ENCODE results near the gene TMEM43.
"Not testable (repeated sequence)": the region's sequence is repeated elsewhere in the genome, so short reads cannot be mapped to it uniquely, and the experiment has no call there.

DNA sequence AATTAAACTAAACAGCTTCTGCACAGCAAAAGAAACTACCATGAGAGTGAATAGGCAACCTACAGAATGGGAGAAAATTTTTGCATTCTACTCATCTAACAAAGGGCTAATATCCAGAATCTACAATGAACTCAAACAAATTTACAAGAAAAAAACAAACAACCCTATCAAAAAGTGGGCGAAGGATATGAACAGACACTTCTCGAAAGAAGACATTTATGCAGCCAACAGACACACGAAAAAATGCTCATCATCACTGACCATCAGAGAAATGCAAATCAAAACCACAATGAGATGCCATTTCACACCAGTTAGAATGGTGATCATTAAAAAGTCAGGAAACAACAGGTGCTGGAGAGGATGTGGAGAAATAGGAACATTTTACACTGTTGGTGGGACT, 49.6 kb upstream of the TMEM43 start:
- TF ChIP-seq, protein P1, sequence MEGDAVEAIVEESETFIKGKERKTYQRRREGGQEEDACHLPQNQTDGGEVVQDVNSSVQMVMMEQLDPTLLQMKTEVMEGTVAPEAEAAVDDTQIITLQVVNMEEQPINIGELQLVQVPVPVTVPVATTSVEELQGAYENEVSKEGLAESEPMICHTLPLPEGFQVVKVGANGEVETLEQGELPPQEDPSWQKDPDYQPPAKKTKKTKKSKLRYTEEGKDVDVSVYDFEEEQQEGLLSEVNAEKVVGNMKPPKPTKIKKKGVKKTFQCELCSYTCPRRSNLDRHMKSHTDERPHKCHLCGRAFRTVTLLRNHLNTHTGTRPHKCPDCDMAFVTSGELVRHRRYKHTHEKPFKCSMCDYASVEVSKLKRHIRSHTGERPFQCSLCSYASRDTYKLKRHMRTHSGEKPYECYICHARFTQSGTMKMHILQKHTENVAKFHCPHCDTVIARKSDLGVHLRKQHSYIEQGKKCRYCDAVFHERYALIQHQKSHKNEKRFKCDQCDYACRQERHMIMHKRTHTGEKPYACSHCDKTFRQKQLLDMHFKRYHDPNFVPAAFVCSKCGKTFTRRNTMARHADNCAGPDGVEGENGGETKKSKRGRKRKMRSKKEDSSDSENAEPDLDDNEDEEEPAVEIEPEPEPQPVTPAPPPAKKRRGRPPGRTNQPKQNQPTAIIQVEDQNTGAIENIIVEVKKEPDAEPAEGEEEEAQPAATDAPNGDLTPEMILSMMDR (optimal IDR thresholded peaks at IDR 0.05 in 1 of 3, IDR thresholded peaks at IDR 0.05 in 1 of 3, conservative IDR thresholded peaks at IDR 0.05 in 1 of 3; ENCODE audit: extremely low read depth in 1 of 3, insufficient read depth in 2 of 3, low read length in 3 of 3), result not testable (repeated sequence)
- not testable (repeated sequence) for TF ChIP-seq EZH2 (IDR thresholded peaks at IDR 0.05; ENCODE audit: low read length)

Measured in keratinocyte (primary cell).